ENCODE data around the gene ERLIN1. TPM values are rescaled to one million over a fixed set of nuclear protein-coding genes. Genes with fewer than 3 reads are reported as not detected.

ERLIN1 gene
- polyA plus RNA-seq, 1 donor (not counting 4 experiments of a cell fraction or from before 2014, with no cell fraction given) = 45.6 TPM

- H3K79me2 ChIP-seq (ENCODE audit: control insufficient read depth, insufficient read depth, low read length) = no peaks in the 10 kb centered on the region
- H3K9me3 ChIP-seq (ENCODE audit: control insufficient read depth, low read depth, low read length) = no peaks in the 10 kb centered on the region
- DNase-seq (ENCODE audit: low read depth, low spot score) (no peak), FAIRE-seq (no peak)
- H3K27ac ChIP-seq (ENCODE audit: control insufficient read depth, insufficient read depth, low read length) = no peak overlapping the region
- H3K9ac ChIP-seq (ENCODE audit: control insufficient read depth, extremely low read depth, insufficient read depth, low read length) = no peak overlapping the region
- no peak overlapping the region for H3K4me3 ChIP-seq (ENCODE audit: control insufficient read depth in 2 of 3, extremely low read depth in 1 of 3, insufficient read depth in 2 of 3, low read depth in 1 of 3, low read length in 3 of 3)
- H3K27me3 ChIP-seq (ENCODE audit: control insufficient read depth, extremely low read depth, insufficient read depth, low read length) = no peaks in the 10 kb centered on the region
- TF ChIP-seq CTCF (optimal IDR thresholded peaks at IDR 0.05 in 1 of 3, IDR thresholded peaks at IDR 0.05 in 1 of 3, conservative IDR thresholded peaks at IDR 0.05 in 1 of 3; ENCODE audit: extremely low read depth in 1 of 3, insufficient read depth in 2 of 3, low read length in 3 of 3) (no peak), EZH2 (IDR thresholded peaks at IDR 0.05; ENCODE audit: low read length) (no peak)
- H3K9me1 ChIP-seq (ENCODE audit: control insufficient read depth, extremely low read depth, insufficient read depth, low read length) = no peaks in the 10 kb centered on the region
- H2AFZ ChIP-seq (ENCODE audit: control insufficient read depth, low read length) = no peak overlapping the region
- dilution Hi-C loops (cut with MboI; ENCODE audit: extremely low pct_ligation_motif_present, low sequenced_read_pairs) = no loop called here
- peaks cover under 1% of the 10 kb centered on the region for H3K4me1 ChIP-seq (ENCODE audit: control insufficient read depth, extremely low read depth, insufficient read depth, low read length)
- H4K20me1 ChIP-seq (ENCODE audit: control insufficient read depth, extremely low read depth, insufficient read depth, low read length) = no peaks in the 10 kb centered on the region
- no peak overlapping the region for H3K4me2 ChIP-seq (ENCODE audit: control insufficient read depth, extremely low read depth, insufficient read depth, low read depth, low read length)
- H3K36me3 ChIP-seq (ENCODE audit: control insufficient read depth in 2 of 2, extremely low read depth in 1 of 2, insufficient read depth in 2 of 2, low read length in 2 of 2) = peaks cover 0 to 13% of the 10 kb centered on the region in 2 experiments
These were observed 23.1 kb downstream of the ERLIN1 start for GRCh38 chr10:100162696-100163095.

GRCh38 chr10:100158044-100158805, 27.6 kb downstream of the ERLIN1 start:
- no peaks in the 10 kb centered on the region for H3K79me2 ChIP-seq (ENCODE audit: control insufficient read depth, insufficient read depth, low read length)
- no peaks in the 10 kb centered on the region for H3K9me1 ChIP-seq (ENCODE audit: control insufficient read depth, extremely low read depth, insufficient read depth, low read length)
- H2AFZ ChIP-seq (ENCODE audit: control insufficient read depth, low read length) = no peak overlapping the region
- DNase-seq (ENCODE audit: low read depth, low spot score) = no peak
- no peaks in the 10 kb centered on the region for H3K27me3 ChIP-seq (ENCODE audit: control insufficient read depth, extremely low read depth, insufficient read depth, low read length)
- TF ChIP-seq EZH2 (IDR thresholded peaks at IDR 0.05; ENCODE audit: low read length) = no peak
- TF ChIP-seq CTCF (optimal IDR thresholded peaks at IDR 0.05 in 1 of 3, IDR thresholded peaks at IDR 0.05 in 1 of 3, conservative IDR thresholded peaks at IDR 0.05 in 1 of 3; ENCODE audit: extremely low read depth in 1 of 3, insufficient read depth in 2 of 3, low read length in 3 of 3) = no peak
- no peak overlapping the region for H3K4me3 ChIP-seq (ENCODE audit: control insufficient read depth in 2 of 3, extremely low read depth in 1 of 3, insufficient read depth in 2 of 3, low read depth in 1 of 3, low read length in 3 of 3)
- no peaks in the 10 kb centered on the region for H3K9me3 ChIP-seq (ENCODE audit: control insufficient read depth, low read depth, low read length)
- no peak for FAIRE-seq
- no peak overlapping the region for H3K27ac ChIP-seq (ENCODE audit: control insufficient read depth, insufficient read depth, low read length)
- H3K9ac ChIP-seq (ENCODE audit: control insufficient read depth, extremely low read depth, insufficient read depth, low read length) = no peak overlapping the region
- peaks cover 21% of the 10 kb centered on the region for H3K4me1 ChIP-seq (ENCODE audit: control insufficient read depth, extremely low read depth, insufficient read depth, low read length)
- H3K36me3 ChIP-seq (ENCODE audit: control insufficient read depth in 2 of 2, extremely low read depth in 1 of 2, insufficient read depth in 2 of 2, low read length in 2 of 2) = peaks cover 2 to 28% of the 10 kb centered on the region in 2 experiments
- no peak overlapping the region for H3K4me2 ChIP-seq (ENCODE audit: control insufficient read depth, extremely low read depth, insufficient read depth, low read depth, low read length)
- dilution Hi-C loops (cut with MboI; ENCODE audit: extremely low pct_ligation_motif_present, low sequenced_read_pairs) = no loop called here
- no peaks in the 10 kb centered on the region for H4K20me1 ChIP-seq (ENCODE audit: control insufficient read depth, extremely low read depth, insufficient read depth, low read length)

Measured in keratinocyte (primary cell).